AG04450 (cell line): Measurements from ENCODE around the gene C9orf85. TPM values are rescaled to one million over a fixed set of nuclear protein-coding genes. Genes with fewer than 3 reads are reported as not detected.

Experiments
- CTCF ChIA-PET: fragments of 300-600, 350-600 bp; formaldehyde crosslinking; extraction: SDS; loops from one replicate; lab custom pipeline; 2022; ENCODE audit warnings: antibody characterized with exemption, inconsistent platforms; lab: Charles Lee
- POLR2A ChIA-PET: fragments of 350-600 bp; formaldehyde crosslinking; extraction: SDS; loops from one replicate; lab custom pipeline; 2021; ENCODE audit warnings: antibody characterized with exemption, inconsistent platforms; lab: Yijun Ruan, JAX
- DNase-seq: peaks from one replicate; pipeline ENCODE4 v3.0.0-alpha.2; 2011; ENCODE audit warnings: low read depth, low spot score
- H3K27ac ChIP-seq: one replicate; pipeline ENCODE4 v1.5.1; 2012; ENCODE audit warnings: low read depth, low read length, control low read depth
- H3K27me3 ChIP-seq: one replicate; pipeline ENCODE4 v1.6.0; 2012; ENCODE audit warnings: low read length; ENCODE audit not compliant: control insufficient read depth, insufficient read depth
- H3K4me3 ChIP-seq: 2 replicates; pipeline ENCODE4 v1.5.1; 2011; ENCODE audit warnings: mild to moderate bottlenecking, low read depth, low read length, control low read depth
- H3K9me3 ChIP-seq: 2 replicates; pipeline ENCODE4 v1.5.1; 2012; ENCODE audit warnings: low read length; ENCODE audit not compliant: control insufficient read depth, insufficient read depth
- polyA plus RNA-seq: library from polyadenylated mRNA; depleted of rRNA; stranded (reverse); fragments of >200 nt; gene quantifications from 2 replicates; pipeline ENCODE4 v1.2.3, GENCODE V29; 2011
- TF ChIP-seq, protein P1 (sequence below): IDR thresholded peaks from 2 replicates; pipeline ENCODE4 v1.5.1; 2011; ENCODE audit warnings: low read depth, low read length, control low read depth, inconsistent platforms

C9orf85 gene
- polyA plus RNA-seq, 1 experiment: 19.8 TPM

DNA sequence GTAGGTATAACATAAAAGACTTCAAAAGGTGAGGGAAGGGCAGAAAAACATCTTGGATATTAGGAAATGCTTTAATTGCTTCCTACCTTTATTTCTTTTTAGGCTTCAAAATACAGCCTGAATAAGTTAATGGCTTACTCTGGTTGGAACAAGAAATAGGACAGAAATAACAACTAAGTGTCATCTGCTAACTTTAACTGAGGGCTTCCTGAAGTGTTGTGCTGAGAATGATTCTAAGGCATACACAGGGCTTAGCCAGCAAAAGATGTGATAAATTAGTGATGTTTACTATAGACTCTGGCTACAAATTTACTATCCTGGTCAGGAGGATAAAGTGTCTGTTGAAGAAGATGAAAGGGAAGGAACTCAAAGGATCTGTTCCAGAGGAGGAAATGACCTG lies 34.6 kb upstream of the C9orf85 start:
- CTCF ChIA-PET: no interaction called here
- POLR2A ChIA-PET: no interaction called here
- no peak overlapping the region for H3K4me3 ChIP-seq
- TF ChIP-seq, protein P1, sequence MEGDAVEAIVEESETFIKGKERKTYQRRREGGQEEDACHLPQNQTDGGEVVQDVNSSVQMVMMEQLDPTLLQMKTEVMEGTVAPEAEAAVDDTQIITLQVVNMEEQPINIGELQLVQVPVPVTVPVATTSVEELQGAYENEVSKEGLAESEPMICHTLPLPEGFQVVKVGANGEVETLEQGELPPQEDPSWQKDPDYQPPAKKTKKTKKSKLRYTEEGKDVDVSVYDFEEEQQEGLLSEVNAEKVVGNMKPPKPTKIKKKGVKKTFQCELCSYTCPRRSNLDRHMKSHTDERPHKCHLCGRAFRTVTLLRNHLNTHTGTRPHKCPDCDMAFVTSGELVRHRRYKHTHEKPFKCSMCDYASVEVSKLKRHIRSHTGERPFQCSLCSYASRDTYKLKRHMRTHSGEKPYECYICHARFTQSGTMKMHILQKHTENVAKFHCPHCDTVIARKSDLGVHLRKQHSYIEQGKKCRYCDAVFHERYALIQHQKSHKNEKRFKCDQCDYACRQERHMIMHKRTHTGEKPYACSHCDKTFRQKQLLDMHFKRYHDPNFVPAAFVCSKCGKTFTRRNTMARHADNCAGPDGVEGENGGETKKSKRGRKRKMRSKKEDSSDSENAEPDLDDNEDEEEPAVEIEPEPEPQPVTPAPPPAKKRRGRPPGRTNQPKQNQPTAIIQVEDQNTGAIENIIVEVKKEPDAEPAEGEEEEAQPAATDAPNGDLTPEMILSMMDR: no peak
- no peak for DNase-seq
- peaks cover 10% of the 10 kb centered on the region; the same call in 1 of the 2 replicates for H3K9me3 ChIP-seq
- no peaks in the 10 kb centered on the region for H3K27me3 ChIP-seq
- H3K27ac ChIP-seq: no peak overlapping the region

DNA sequence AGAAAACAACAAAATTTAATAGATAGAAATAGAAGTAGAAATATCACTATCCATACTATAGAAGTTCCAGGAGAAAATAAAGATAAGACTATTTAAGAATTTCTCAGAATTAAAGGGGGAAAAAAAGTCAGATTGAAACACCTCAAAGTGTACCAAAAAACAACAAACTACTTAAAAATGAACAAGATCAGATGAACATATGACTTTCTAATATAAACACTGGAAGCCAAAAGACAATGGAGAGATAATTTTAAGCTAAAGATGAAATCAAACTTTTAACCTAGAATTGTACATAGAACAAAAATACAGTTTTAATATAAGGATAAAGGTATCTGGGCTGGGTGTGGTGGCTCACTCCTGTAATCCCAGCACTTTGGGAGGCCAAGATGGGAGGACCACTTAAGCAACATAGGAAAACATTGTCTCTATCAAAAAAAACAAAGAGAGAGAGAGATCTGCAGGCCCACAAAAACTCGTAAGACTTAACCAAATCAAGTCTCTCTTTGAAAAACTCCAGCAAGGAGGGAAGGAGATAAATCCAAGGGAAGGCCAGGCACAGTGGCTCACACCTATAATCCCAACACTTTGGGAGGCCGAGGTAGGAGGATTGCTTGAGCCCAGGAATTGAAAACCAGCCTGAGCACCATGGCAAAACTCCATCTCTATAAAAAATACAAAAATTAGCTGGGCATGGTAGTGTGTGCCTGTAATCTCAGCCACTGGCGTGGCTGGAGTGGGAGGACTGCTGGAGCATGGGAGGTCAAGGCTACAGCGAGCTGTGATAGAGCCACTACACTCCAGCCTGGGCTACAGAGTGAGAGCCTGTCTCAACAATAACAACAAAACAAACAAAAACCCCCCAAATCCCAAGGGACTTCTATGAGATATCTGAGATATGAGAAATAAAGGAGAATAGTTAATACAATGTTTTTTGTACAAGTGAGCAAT lies 32.8 kb upstream of the C9orf85 start:
- no peak for DNase-seq
- no peak overlapping the region for H3K27ac ChIP-seq
- peaks cover 16% of the 10 kb centered on the region for H3K9me3 ChIP-seq
- H3K27me3 ChIP-seq: no peaks in the 10 kb centered on the region
- TF ChIP-seq, protein P1: no peak
- ChIA-PET CTCF (interaction anchor here (0.7 to 1.1 kb wide), 2 partner anchors 72 to 1144 kb away, joined by 3 to 4 read pairs; no protein-coding TSS in a partner anchor), POLR2A (no interaction called here)
- no peak overlapping the region for H3K4me3 ChIP-seq

DNA sequence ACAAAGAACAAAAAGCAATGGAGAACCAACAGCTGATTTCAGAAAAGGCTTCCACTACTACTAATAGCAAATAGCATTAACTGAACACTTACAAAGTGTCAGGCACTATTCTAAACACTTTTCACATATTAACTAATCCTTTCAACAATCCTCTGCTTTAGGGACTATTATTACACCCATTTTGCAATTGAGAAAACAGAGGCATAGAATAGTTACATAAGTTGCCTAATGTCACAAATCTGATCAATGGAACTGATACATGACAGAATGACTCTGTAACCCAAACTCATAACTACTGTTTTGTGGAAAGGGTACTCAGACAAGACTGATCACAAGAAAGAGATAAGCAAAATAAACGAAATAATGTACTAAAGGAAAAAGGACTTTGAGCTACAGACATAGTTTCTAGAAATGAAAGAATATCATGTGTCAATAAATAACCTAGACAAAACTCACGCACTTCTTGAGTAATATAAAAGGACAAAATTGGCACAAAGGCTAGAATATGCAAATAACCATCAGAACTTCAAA lies 31.7 kb upstream of the C9orf85 start:
- H3K27me3 ChIP-seq: no peaks in the 10 kb centered on the region
- peaks cover 19% of the 10 kb centered on the region for H3K9me3 ChIP-seq
- CTCF ChIA-PET: interaction anchor here (0.6 kb wide), 1 partner anchor 181 kb away, joined by 4 read pairs; no protein-coding TSS in a partner anchor
- no peak for DNase-seq
- H3K27ac ChIP-seq: no peak overlapping the region
- no peak overlapping the region for H3K4me3 ChIP-seq
- TF ChIP-seq, protein P1: no peak
- POLR2A ChIA-PET: no interaction called here

DNA sequence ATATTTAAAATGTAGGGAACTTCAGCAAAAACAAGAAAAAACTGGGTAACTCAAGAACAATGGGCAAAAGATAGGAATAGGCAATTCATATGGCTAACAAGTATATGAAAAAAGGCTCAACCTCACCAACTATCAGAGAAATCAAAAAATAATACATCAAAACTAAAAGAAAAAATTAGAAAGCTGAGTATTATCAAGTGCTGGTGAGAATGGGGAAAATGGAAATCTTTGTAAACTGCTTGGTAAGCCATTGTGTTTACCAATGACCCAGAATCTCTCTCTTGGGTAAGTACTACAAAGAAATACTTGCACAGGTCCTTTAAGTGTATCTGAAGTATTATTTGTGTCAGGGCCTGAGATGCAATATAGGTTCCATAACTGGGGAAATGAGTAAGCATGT lies 27.4 kb upstream of the C9orf85 start:
- DNase-seq: no peak
- peaks cover 9% of the 10 kb centered on the region for H3K9me3 ChIP-seq
- H3K4me3 ChIP-seq: no peak overlapping the region
- ChIA-PET CTCF (no interaction called here), POLR2A (no interaction called here)
- H3K27me3 ChIP-seq: no peaks in the 10 kb centered on the region
- no peak overlapping the region for H3K27ac ChIP-seq
- TF ChIP-seq, protein P1: no peak

DNA sequence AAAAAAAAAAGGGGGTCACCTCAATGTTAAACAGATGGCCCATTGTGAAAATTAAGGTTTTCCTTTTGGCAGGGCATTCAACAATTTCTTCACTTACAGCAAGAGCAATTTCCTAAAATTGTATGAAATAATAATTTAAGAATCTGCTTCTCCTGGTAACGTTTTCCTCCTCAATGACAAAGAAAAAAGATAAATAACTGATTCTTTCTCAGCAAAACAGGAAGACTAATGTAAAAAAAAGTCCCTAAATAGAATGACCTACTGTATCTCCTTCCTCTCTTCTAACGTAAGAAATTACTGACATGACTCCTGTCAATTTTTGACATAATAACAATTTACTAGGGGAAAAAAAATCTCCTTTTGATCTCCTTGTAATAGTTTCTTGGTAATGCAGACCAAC lies 26.0 kb upstream of the C9orf85 start:
- POLR2A ChIA-PET: no interaction called here
- Histone ChIP-seq H3K4me3 (no peak overlapping the region), H3K27ac (no peak overlapping the region), H3K27me3 (no peaks in the 10 kb centered on the region), H3K9me3 (peaks cover 9% of the 10 kb centered on the region)
- DNase-seq: no peak
- TF ChIP-seq, protein P1: no peak
- CTCF ChIA-PET: interaction anchor here (0.8 kb wide), 1 partner anchor 11 kb away, joined by 4 read pairs; no protein-coding TSS in a partner anchor
